ENCODE data around the gene WNK1. TPM values are rescaled to one million over a fixed set of nuclear protein-coding genes. Genes with fewer than 3 reads are reported as not detected.

WNK1 gene
- total and polyA plus RNA-seq, 7 experiments from 2014 or later, result 22.9 to 200 (median 164) TPM

- peaks cover 27 to 45% (median 31%) of the 10 kb centered on the region in 7 donors for H3K4me1 Mint-ChIP-seq
- peaks cover 24 to 35% of the 10 kb centered on the region in 2 donors for H3K4me1 ChIP-seq (ENCODE audit: control insufficient read depth in 2 of 2, insufficient read depth in 2 of 2, low read length in 2 of 2)
These were observed 2.1 kb downstream of the WNK1 start for GRCh38 chr12:754473-754820.

GRCh38 chr12:754851-755562, 2.6 kb downstream of the WNK1 start:
- peaks cover 19 to 32% of the 10 kb centered on the region in 2 donors for H3K4me1 ChIP-seq (ENCODE audit: control insufficient read depth in 2 of 2, insufficient read depth in 2 of 2, low read length in 2 of 2)

More at GRCh38 chr12:754473-754820, 2.1 kb downstream of the WNK1 start:
- Histone ChIP-seq H3K9me3 (ENCODE audit: control insufficient read depth in 2 of 3, low read length in 3 of 3) (no peaks in the 10 kb centered on the region), H3K4me3 (ENCODE audit: low read length) (peak overlapping the region; percentile 69), H3K27ac (ENCODE audit: low read depth, low read length) (peak overlapping the region; percentile 98), H3K27me3 (ENCODE audit: control insufficient read depth in 2 of 2, insufficient read depth in 2 of 2, low read length in 2 of 2) (no peaks in the 10 kb centered on the region), H3K36me3 (ENCODE audit: control insufficient read depth in 2 of 3, insufficient read depth in 3 of 3, low read length in 3 of 3) (peaks cover 0 to 11% (median 0%) of the 10 kb centered on the region in 3 experiments)
- Mint-ChIP-seq H3K9me3 (no peaks in the 10 kb centered on the region), H3K27ac (peak overlapping the region; percentile 74 to 95 (median 91)), H3K4me3 (peak overlapping the region in 9 of 10 donors; percentile 92 to 98 (median 94)), H3K27me3 (no peaks in the 10 kb centered on the region), H3K36me3 (peaks cover 0 to 25% (median 4%) of the 10 kb centered on the region in 5 donors)
- CTCF ChIA-PET, result interaction anchor here (1.1 to 2.0 kb wide), 4 partner anchors 26 to 81 kb away, joined by 3 to 11 read pairs (median 4); no protein-coding TSS in a partner anchor
- intact Hi-C loops (cut with micrococcal nuclease), result loop anchor here in 1 of 2 donors (2.0 to 5.0 kb wide), 2 partner anchors 60 to 838 kb away; partner anchors contain the start of gene FBXL14
- POLR2A ChIA-PET, result interaction anchor here (0.9 to 6.3 kb wide), 10 partner anchors 23 to 185 kb away, joined by 3 to 153 read pairs (median 4); no protein-coding TSS in a partner anchor
- ATAC-seq (no peak), DNase-seq (peak in 5 of 9 donors; percentile 13 to 34 (median 23))

GRCh38 chr12:759628-760027, 7.2 kb downstream of the WNK1 start:
- Mint-ChIP-seq H3K9me3 (no peaks in the 10 kb centered on the region), H3K36me3 (peaks cover 4 to 26% (median 13%) of the 10 kb centered on the region in 5 donors), H3K4me1 (peaks cover 36 to 91% (median 72%) of the 10 kb centered on the region in 7 donors), H3K27ac (peak overlapping the region in 4 of 9 donors; percentile 15 to 78 (median 52)), H3K4me3 (peak overlapping the region in 8 of 10 donors; percentile 6 to 71 (median 41)), H3K27me3 (no peaks in the 10 kb centered on the region)
- intact Hi-C loops (cut with micrococcal nuclease), result loop anchor here in 1 of 2 donors (5.0 kb wide), 1 partner anchor 33 kb away; no protein-coding TSS in a partner anchor
- ChIA-PET POLR2A (interaction anchor here (1.0 to 4.0 kb wide), 4 partner anchors 8 to 31 kb away, joined by 3 to 25 read pairs (median 4); partner anchors contain the start of gene WNK1), CTCF (interaction anchor here (1.2 kb wide), 1 partner anchor 9 kb away, joined by 7 read pairs; no protein-coding TSS in a partner anchor)
- Histone ChIP-seq H3K9me3 (ENCODE audit: control insufficient read depth in 2 of 3, low read length in 3 of 3) (no peaks in the 10 kb centered on the region), H3K4me3 (ENCODE audit: low read length) (no peak overlapping the region), H3K4me1 (ENCODE audit: control insufficient read depth in 2 of 2, insufficient read depth in 2 of 2, low read length in 2 of 2) (peaks cover 23 to 26% of the 10 kb centered on the region in 2 donors), H3K36me3 (ENCODE audit: control insufficient read depth in 2 of 3, insufficient read depth in 3 of 3, low read length in 3 of 3) (peaks cover 0 to 9% (median 0%) of the 10 kb centered on the region in 3 experiments), H3K27me3 (ENCODE audit: control insufficient read depth in 2 of 2, insufficient read depth in 2 of 2, low read length in 2 of 2) (no peaks in the 10 kb centered on the region), H3K27ac (ENCODE audit: low read depth, low read length) (no peak overlapping the region)
- ATAC-seq (no peak), DNase-seq (no peak)

More at GRCh38 chr12:754851-755562, 2.6 kb downstream of the WNK1 start:
- Histone ChIP-seq H3K9me3 (ENCODE audit: control insufficient read depth in 2 of 3, low read length in 3 of 3) (no peaks in the 10 kb centered on the region), H3K27ac (ENCODE audit: low read depth, low read length) (peak overlapping the region; percentile 98), H3K36me3 (ENCODE audit: control insufficient read depth in 2 of 3, insufficient read depth in 3 of 3, low read length in 3 of 3) (peaks cover 0 to 11% (median 0%) of the 10 kb centered on the region in 3 experiments), H3K27me3 (ENCODE audit: control insufficient read depth in 2 of 2, insufficient read depth in 2 of 2, low read length in 2 of 2) (no peaks in the 10 kb centered on the region), H3K4me3 (ENCODE audit: low read length) (peak overlapping the region; percentile 69)
- Mint-ChIP-seq H3K36me3 (peaks cover 0 to 25% (median 4%) of the 10 kb centered on the region in 5 donors), H3K27ac (peak overlapping the region; percentile 74 to 95 (median 90)), H3K4me3 (peak overlapping the region in 9 of 10 donors; percentile 92 to 98 (median 94)), H3K27me3 (no peaks in the 10 kb centered on the region), H3K4me1 (peaks cover 23 to 50% (median 36%) of the 10 kb centered on the region in 7 donors), H3K9me3 (no peaks in the 10 kb centered on the region)
- DNase-seq (peak in 7 of 9 donors; percentile 17 to 56 (median 40)), ATAC-seq (peak; percentile 10)
- ChIA-PET CTCF (interaction anchor here (0.8 to 1.4 kb wide), 4 partner anchors 26 to 188 kb away, joined by 3 to 11 read pairs (median 4); no protein-coding TSS in a partner anchor), POLR2A (interaction anchor here (0.7 to 6.3 kb wide), 10 partner anchors 23 to 186 kb away, joined by 3 to 153 read pairs (median 3); no protein-coding TSS in a partner anchor)
- intact Hi-C loops (cut with micrococcal nuclease), result loop anchor here (1.0 to 5.0 kb wide), 6 partner anchors 11 to 837 kb away; partner anchors contain the start of gene FBXL14 (in 1 of the 2)

- Histone ChIP-seq H3K27ac (ENCODE audit: low read depth, low read length) (no peak overlapping the region), H3K4me3 (ENCODE audit: low read length) (no peak overlapping the region), H3K4me1 (ENCODE audit: control insufficient read depth in 2 of 2, insufficient read depth in 2 of 2, low read length in 2 of 2) (peaks cover 17 to 31% of the 10 kb centered on the region in 2 donors), H3K36me3 (ENCODE audit: control insufficient read depth in 2 of 3, insufficient read depth in 3 of 3, low read length in 3 of 3) (peaks cover 0 to 9% (median 0%) of the 10 kb centered on the region in 3 experiments), H3K9me3 (ENCODE audit: control insufficient read depth in 2 of 3, low read length in 3 of 3) (no peaks in the 10 kb centered on the region), H3K27me3 (ENCODE audit: control insufficient read depth in 2 of 2, insufficient read depth in 2 of 2, low read length in 2 of 2) (no peaks in the 10 kb centered on the region)
- CTCF ChIA-PET, result interaction anchor here (0.7 to 1.5 kb wide), 6 partner anchors 15 to 141 kb away, joined by 3 to 7 read pairs (median 4); no protein-coding TSS in a partner anchor
- Mint-ChIP-seq H3K36me3 (peaks cover 4 to 30% (median 13%) of the 10 kb centered on the region in 5 donors), H3K4me1 (peaks cover 30 to 92% (median 72%) of the 10 kb centered on the region in 7 donors), H3K27ac (peak overlapping the region in 5 of 9 donors; percentile 2 to 47 (median 26)), H3K4me3 (peak overlapping the region in 7 of 10 donors; percentile 11 to 71 (median 22)), H3K9me3 (no peaks in the 10 kb centered on the region), H3K27me3 (no peaks in the 10 kb centered on the region)
- DNase-seq, result no peak
- intact Hi-C loops (cut with micrococcal nuclease), result no loop called here
- POLR2A ChIA-PET, result interaction anchor here (0.6 to 4.0 kb wide), 6 partner anchors 10 to 98 kb away, joined by 3 to 25 read pairs (median 5); partner anchors contain the start of gene WNK1
- no peak for ATAC-seq
These were observed 8.9 kb downstream of the WNK1 start for GRCh38 chr12:761256-761655.

GRCh38 chr12:765840-766239, 13.5 kb downstream of the WNK1 start:
- no peak overlapping the region for H3K27ac ChIP-seq (ENCODE audit: low read depth, low read length)
- H3K4me1 ChIP-seq (ENCODE audit: control insufficient read depth in 2 of 2, insufficient read depth in 2 of 2, low read length in 2 of 2), result peaks cover 15 to 43% of the 10 kb centered on the region in 2 donors
- Mint-ChIP-seq H3K27ac (peak overlapping the region in 4 of 9 donors; percentile 37 to 81 (median 47)), H3K27me3 (no peaks in the 10 kb centered on the region), H3K9me3 (no peaks in the 10 kb centered on the region), H3K4me1 (peaks cover 46 to 91% (median 70%) of the 10 kb centered on the region in 7 donors), H3K4me3 (peak overlapping the region in 2 of 10 donors; percentile 2 to 12), H3K36me3 (peaks cover 4 to 22% (median 10%) of the 10 kb centered on the region in 5 donors)
- intact Hi-C loops (cut with micrococcal nuclease), result loop anchor here in 1 of 2 donors (1.0 kb wide), 1 partner anchor 11 kb away; no protein-coding TSS in a partner anchor
- no peak overlapping the region for H3K4me3 ChIP-seq (ENCODE audit: low read length)
- no peaks in the 10 kb centered on the region for H3K27me3 ChIP-seq (ENCODE audit: control insufficient read depth in 2 of 2, insufficient read depth in 2 of 2, low read length in 2 of 2)
- peaks cover 0 to 9% (median 0%) of the 10 kb centered on the region in 3 experiments for H3K36me3 ChIP-seq (ENCODE audit: control insufficient read depth in 2 of 3, insufficient read depth in 3 of 3, low read length in 3 of 3)
- DNase-seq, result no peak
- ChIA-PET CTCF (no interaction called here), POLR2A (interaction anchor here (1.5 kb wide), 1 partner anchor 13 kb away, joined by 5 read pairs; the partner anchor contains the start of gene WNK1)
- H3K9me3 ChIP-seq (ENCODE audit: control insufficient read depth in 2 of 3, low read length in 3 of 3), result no peaks in the 10 kb centered on the region
- no peak for ATAC-seq

- H3K9me3 Mint-ChIP-seq, result no peaks in the 10 kb centered on the region
- DNase-seq (no peak), ATAC-seq (no peak)
- Histone ChIP-seq H3K4me1 (ENCODE audit: control insufficient read depth in 2 of 2, insufficient read depth in 2 of 2, low read length in 2 of 2) (peaks cover 17 to 49% of the 10 kb centered on the region in 2 donors), H3K27me3 (ENCODE audit: control insufficient read depth in 2 of 2, insufficient read depth in 2 of 2, low read length in 2 of 2) (no peaks in the 10 kb centered on the region), H3K9me3 (ENCODE audit: control insufficient read depth in 2 of 3, low read length in 3 of 3) (no peaks in the 10 kb centered on the region), H3K27ac (ENCODE audit: low read depth, low read length) (no peak overlapping the region), H3K36me3 (ENCODE audit: control insufficient read depth in 2 of 3, insufficient read depth in 3 of 3, low read length in 3 of 3) (peaks cover 0 to under 1% (median 0%) of the 10 kb centered on the region in 3 experiments), H3K4me3 (ENCODE audit: low read length) (no peak overlapping the region)
- intact Hi-C loops (cut with micrococcal nuclease), result no loop called here
- no peaks in the 10 kb centered on the region for H3K27me3 Mint-ChIP-seq
- peaks cover 42 to 90% (median 69%) of the 10 kb centered on the region in 7 donors for H3K4me1 Mint-ChIP-seq
- peaks cover 0 to 10% (median 5%) of the 10 kb centered on the region in 5 donors for H3K36me3 Mint-ChIP-seq
- H3K27ac Mint-ChIP-seq, result peak overlapping the region in 4 of 9 donors; percentile 32 to 73 (median 56)
- H3K4me3 Mint-ChIP-seq, result no peak overlapping the region
- POLR2A ChIA-PET, result no interaction called here
- CTCF ChIA-PET, result no interaction called here
These were observed 16.1 kb downstream of the WNK1 start for GRCh38 chr12:768434-768833.
